Testis (tissue), 3 donors: Measurements from ENCODE around the gene OLFML1. TPM values are rescaled to one million over a fixed set of nuclear protein-coding genes. Genes with fewer than 3 reads are reported as not detected.
A peak's percentile ranks its signal among the peaks of the same experiment; 100 is the strongest.

Experiments
- DNase-seq: peaks from one replicate; pipeline ENCODE4 v3.0.0-alpha.2; 2019
- H3K27ac ChIP-seq, 2 donors: fragments of 200-600 bp; sonication (generic); one replicate each; pipeline ENCODE4 v1.5.1; 2019
- H3K27me3 ChIP-seq: fragments of 200-600 bp; sonication (generic); one replicate; pipeline ENCODE4 v1.5.1; 2019
- H3K36me3 ChIP-seq: fragments of 200-600 bp; sonication (generic); one replicate; pipeline ENCODE4 v1.5.1; 2017; ENCODE audit warnings: low read depth; ENCODE audit errors: missing control alignments
- H3K4me1 ChIP-seq: fragments of 200-600 bp; sonication (generic); one replicate; pipeline ENCODE4 v1.5.1; 2019
- H3K4me3 ChIP-seq, 2 donors: fragments of 200-600 bp; sonication (generic); one replicate each; pipeline ENCODE4 v1.5.1; 2017 to 2019
- H3K9me3 ChIP-seq: fragments of 200-600 bp; sonication (generic); one replicate; pipeline ENCODE4 v1.5.1; 2017
- POLR2A ChIP-seq: fragments of 450-650 bp; IDR thresholded peaks from one replicate; pipeline ENCODE4 v1.6.1; 2017; ENCODE audit warnings: antibody characterized with exemption, mild to moderate bottlenecking, moderate library complexity
- WGBS, 2 donors: methylation state at CpG; one replicate each; pipeline ENCODE4 v1.1.5; 2018; 5-methylcytosine and 5-hydroxymethylcytosine counted together
- intact Hi-C: fragments of 100-400 bp; cut with DNase I; formaldehyde crosslinking; loops from one replicate; pipeline ENCODE4 v1.15.1; 2023; ENCODE audit warnings: low total_unique reads
- polyA plus RNA-seq: library from polyadenylated mRNA; stranded (reverse); fragments of 350-450 nt; fragmentation: Illumina TruSeq; extraction: RNeasy Lipid Tissue Mini Kit (QIAGEN cat#74804); gene quantifications from one replicate; pipeline ENCODE4 v1.2.3, GENCODE V29; 2014; ENCODE audit warnings: low read depth, low replicate concordance; ENCODE audit not compliant: insufficient read depth
- total RNA-seq, 2 donors: library from RNA; depleted of rRNA; stranded (reverse); fragments of >200 nt; gene quantifications; one replicate each; pipeline ENCODE4 v1.2.3, GENCODE V29; 2016
- TF ChIP-seq, protein P1 (sequence below), 3 experiments: fragments of 450-650 bp in 2 of 3; fragments of 200-600 bp in 1 of 3; sonication (generic) in 1 of 3; IDR thresholded peaks; one replicate each; pipeline ENCODE4 v1.5.1; 2016 to 2019; ENCODE audit warnings: antibody characterized with exemption in 3 of 3, mild to moderate bottlenecking in 2 of 3, moderate library complexity in 1 of 3

The OLFML1 gene
- total and polyA plus RNA-seq, 3 donors from 2014 or later: 2.9 to 15.3 (median 3.0) TPM

DNA sequence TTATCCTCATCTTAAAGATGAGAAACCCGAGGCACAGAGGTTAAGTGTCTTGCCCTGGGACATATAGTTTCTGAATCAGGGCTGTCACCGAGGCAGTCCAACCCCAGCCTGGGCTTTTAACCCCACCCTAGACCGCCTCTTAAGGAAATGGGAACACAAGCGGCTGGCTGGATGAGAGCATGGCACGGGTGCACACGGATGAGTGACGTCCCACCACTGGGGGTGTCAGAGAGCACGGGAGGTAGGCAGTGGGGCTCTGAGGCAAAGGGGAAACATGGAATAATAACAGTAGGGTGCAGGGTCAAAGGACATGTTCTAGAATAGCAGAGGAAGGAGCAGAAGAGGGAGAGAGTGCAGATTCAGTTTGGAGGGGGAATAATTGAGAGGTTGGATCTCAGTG, 50.8 kb downstream of the OLFML1 start:
- Histone ChIP-seq H3K9me3 (no peaks in the 10 kb centered on the region), H3K4me3 (no peak overlapping the region), H3K27me3 (no peaks in the 10 kb centered on the region), H3K27ac (no peak overlapping the region), H3K4me1 (peaks cover 3% of the 10 kb centered on the region), H3K36me3 (no peaks in the 10 kb centered on the region)
- WGBS, 2 donors: 66 to 71% methylated on average over 8 of the region's 8 CpGs
- no peak for TF ChIP-seq POLR2A
- TF ChIP-seq, protein P1, sequence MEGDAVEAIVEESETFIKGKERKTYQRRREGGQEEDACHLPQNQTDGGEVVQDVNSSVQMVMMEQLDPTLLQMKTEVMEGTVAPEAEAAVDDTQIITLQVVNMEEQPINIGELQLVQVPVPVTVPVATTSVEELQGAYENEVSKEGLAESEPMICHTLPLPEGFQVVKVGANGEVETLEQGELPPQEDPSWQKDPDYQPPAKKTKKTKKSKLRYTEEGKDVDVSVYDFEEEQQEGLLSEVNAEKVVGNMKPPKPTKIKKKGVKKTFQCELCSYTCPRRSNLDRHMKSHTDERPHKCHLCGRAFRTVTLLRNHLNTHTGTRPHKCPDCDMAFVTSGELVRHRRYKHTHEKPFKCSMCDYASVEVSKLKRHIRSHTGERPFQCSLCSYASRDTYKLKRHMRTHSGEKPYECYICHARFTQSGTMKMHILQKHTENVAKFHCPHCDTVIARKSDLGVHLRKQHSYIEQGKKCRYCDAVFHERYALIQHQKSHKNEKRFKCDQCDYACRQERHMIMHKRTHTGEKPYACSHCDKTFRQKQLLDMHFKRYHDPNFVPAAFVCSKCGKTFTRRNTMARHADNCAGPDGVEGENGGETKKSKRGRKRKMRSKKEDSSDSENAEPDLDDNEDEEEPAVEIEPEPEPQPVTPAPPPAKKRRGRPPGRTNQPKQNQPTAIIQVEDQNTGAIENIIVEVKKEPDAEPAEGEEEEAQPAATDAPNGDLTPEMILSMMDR (IDR thresholded peaks at IDR 0.05): no peak
- intact Hi-C loops: no loop called here
- no peak for DNase-seq

DNA sequence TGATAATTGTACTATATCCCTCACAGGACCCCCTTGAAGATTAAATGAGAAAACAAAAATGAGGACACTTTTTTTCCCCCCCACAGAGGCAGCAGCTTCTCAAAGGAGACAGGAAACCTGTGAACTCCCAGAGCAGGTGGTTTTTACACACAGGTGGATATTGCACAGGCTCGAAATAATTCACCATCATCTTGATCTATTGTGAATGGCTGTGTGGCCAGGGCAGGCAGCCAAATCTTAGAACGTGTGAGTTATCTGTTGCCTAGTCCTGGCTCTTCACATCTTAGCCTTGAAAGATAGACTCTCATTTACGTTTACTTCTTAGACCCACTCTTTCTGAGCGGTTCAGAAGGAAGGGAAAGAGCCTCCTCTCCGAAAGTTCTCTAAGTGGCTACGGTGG, 52.0 kb downstream of the OLFML1 start:
- peaks cover 3% of the 10 kb centered on the region for H3K4me1 ChIP-seq
- no peak overlapping the region for H3K4me3 ChIP-seq
- WGBS, 2 donors: 59 to 72% methylated on average over 6 of the region's 6 CpGs
- H3K9me3 ChIP-seq: no peaks in the 10 kb centered on the region
- no peaks in the 10 kb centered on the region for H3K36me3 ChIP-seq
- peak; percentile 31 for DNase-seq
- TF ChIP-seq, protein P1 (IDR thresholded peaks at IDR 0.05): no peak
- TF ChIP-seq POLR2A: no peak
- intact Hi-C loops: no loop called here
- H3K27ac ChIP-seq: no peak overlapping the region
- no peaks in the 10 kb centered on the region for H3K27me3 ChIP-seq

GRCh38 chr11:7538031-7538430, 52.7 kb downstream of the OLFML1 start:
- Histone ChIP-seq H3K4me1 (peaks cover 3% of the 10 kb centered on the region), H3K9me3 (no peaks in the 10 kb centered on the region), H3K27me3 (no peaks in the 10 kb centered on the region), H3K4me3 (no peak overlapping the region), H3K27ac (no peak overlapping the region), H3K36me3 (no peaks in the 10 kb centered on the region)
- TF ChIP-seq POLR2A: no peak
- TF ChIP-seq, protein P1 (IDR thresholded peaks at IDR 0.05): no peak
- peak; percentile 64 for DNase-seq
- intact Hi-C loops: no loop called here
- 44 to 59% methylated on average over 7 to 8 of the region's 8 CpGs for WGBS, 2 donors

DNA sequence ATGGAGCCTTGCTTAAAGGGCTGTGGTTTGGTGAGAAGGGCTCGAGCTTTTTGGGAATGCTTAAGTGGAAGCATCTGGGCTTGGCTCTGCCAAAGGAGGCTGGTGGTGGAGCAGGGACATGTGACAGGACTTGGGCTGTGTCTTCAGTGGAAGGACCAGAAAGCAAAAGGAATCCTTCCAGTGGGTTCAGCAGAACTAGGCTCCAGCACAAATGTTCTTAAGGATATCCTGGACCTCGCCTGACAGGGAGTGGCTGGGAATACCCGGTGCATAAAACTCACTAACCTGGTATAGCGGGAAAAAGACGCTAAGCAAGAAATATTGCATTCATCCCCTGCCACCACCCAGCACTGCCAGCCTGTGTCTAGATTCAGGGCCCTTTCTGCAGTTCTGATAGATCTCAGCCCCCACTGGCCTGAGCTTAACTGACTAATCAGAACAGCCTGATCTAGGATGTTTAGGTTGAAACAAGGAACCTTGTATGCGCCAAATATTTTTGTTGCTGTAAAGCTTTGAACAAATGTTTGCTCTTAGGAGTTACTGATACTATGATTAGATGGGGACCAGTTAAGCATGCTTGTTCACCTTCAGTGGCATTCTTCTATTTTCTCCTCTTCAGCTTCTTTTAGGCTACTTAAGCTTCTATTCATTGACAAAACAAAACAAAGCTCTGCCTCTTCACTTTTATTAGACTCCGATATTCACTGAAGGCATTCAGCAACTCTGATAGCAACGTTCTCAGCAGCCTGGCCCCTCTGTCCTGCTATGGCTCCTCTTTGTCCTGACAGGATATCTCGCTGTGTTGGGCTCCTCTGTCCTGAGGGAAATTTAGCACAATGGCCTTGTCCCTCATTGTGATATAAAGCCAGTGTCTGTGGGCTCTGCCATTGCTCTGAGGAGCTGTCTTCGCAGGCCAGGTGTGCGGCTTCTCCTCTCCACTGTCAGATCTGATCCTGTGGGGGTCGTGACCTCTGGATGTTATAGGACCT, 53.5 kb downstream of the OLFML1 start:
- TF ChIP-seq, protein P1 (IDR thresholded peaks at IDR 0.05): no peak
- no peak for TF ChIP-seq POLR2A
- intact Hi-C loops: no loop called here
- 78 to 86% methylated on average over 12 of the region's 12 CpGs for WGBS, 2 donors
- Histone ChIP-seq H3K27me3 (no peaks in the 10 kb centered on the region), H3K4me3 (no peak overlapping the region), H3K9me3 (no peaks in the 10 kb centered on the region), H3K27ac (no peak overlapping the region), H3K36me3 (no peaks in the 10 kb centered on the region), H3K4me1 (peaks cover 3% of the 10 kb centered on the region)
- DNase-seq: no peak
